HG02973 (cell line): ENCODE results near the gene JAKMIP1.
"Not testable (repeated sequence)": the region's sequence is repeated elsewhere in the genome, so short reads cannot be mapped to it uniquely, and the experiment has no call there.

Source experiments
- ATAC-seq: cut with Tn5 transposase; IDR thresholded peaks from one replicate; pipeline ENCODE4 v1.9.1; 2021; ENCODE audit warnings: moderate library complexity; ENCODE audit not compliant: unreplicated experiment

Gene JAKMIP1

GRCh38 chr4:6150046-6150735 lies 50.2 kb downstream of the JAKMIP1 start:
- ATAC-seq, result no peak

- no peak for ATAC-seq
Measured at GRCh38 chr4:6148506-6149205, 51.7 kb downstream of the JAKMIP1 start.

GRCh38 chr4:6147441-6147840 lies 52.9 kb downstream of the JAKMIP1 start:
- no peak for ATAC-seq

- ATAC-seq, result no peak
Measured at GRCh38 chr4:6143603-6144181, 56.7 kb downstream of the JAKMIP1 start.

GRCh38 chr4:6142935-6143602 lies 57.3 kb downstream of the JAKMIP1 start:
- no peak for ATAC-seq

GRCh38 chr4:6142511-6142910 lies 57.8 kb downstream of the JAKMIP1 start:
- no peak for ATAC-seq

GRCh38 chr4:6141554-6141953 lies 58.8 kb downstream of the JAKMIP1 start:
- ATAC-seq, result no peak

- not testable (repeated sequence) for ATAC-seq
Measured at GRCh38 chr4:6141021-6141420, 59.3 kb downstream of the JAKMIP1 start.

GRCh38 chr4:6137747-6138135 lies 62.6 kb downstream of the JAKMIP1 start:
- ATAC-seq, result no peak

GRCh38 chr4:6137027-6137746 lies 63.2 kb downstream of the JAKMIP1 start:
- ATAC-seq, result no peak

GRCh38 chr4:6134612-6135220 lies 65.6 kb downstream of the JAKMIP1 start:
- peak; percentile 91 for ATAC-seq

- ATAC-seq, result no peak
Measured at GRCh38 chr4:6132716-6133115, 67.6 kb downstream of the JAKMIP1 start.

- ATAC-seq, result no peak
Measured at GRCh38 chr4:6128221-6128850, 72.0 kb downstream of the JAKMIP1 start.

GRCh38 chr4:6126971-6127745 lies 73.2 kb downstream of the JAKMIP1 start:
- ATAC-seq, result no peak

- no peak for ATAC-seq
Measured at GRCh38 chr4:6125103-6125651, 75.2 kb downstream of the JAKMIP1 start.

- no peak for ATAC-seq
Measured at GRCh38 chr4:6124386-6125102, 75.8 kb downstream of the JAKMIP1 start.

- ATAC-seq, result no peak
Measured at GRCh38 chr4:6123976-6124375, 76.4 kb downstream of the JAKMIP1 start.

- no peak for ATAC-seq
Measured at GRCh38 chr4:6123541-6123940, 76.8 kb downstream of the JAKMIP1 start.
